T follicular helper cell (primary cell): Measurements from ENCODE around the gene TTBK1.

Source experiments
- DNase-seq: peaks from one replicate; pipeline ENCODE4 v3.0.0-alpha.2; 2020; ENCODE audit warnings: low read depth

Gene TTBK1

GRCh38 chr6:43273707-43274106 is 30.4 kb downstream of the TTBK1 start:
- DNase-seq, result no peak

GRCh38 chr6:43274127-43274915 is 31.0 kb downstream of the TTBK1 start:
- DNase-seq, result no peak

DNA sequence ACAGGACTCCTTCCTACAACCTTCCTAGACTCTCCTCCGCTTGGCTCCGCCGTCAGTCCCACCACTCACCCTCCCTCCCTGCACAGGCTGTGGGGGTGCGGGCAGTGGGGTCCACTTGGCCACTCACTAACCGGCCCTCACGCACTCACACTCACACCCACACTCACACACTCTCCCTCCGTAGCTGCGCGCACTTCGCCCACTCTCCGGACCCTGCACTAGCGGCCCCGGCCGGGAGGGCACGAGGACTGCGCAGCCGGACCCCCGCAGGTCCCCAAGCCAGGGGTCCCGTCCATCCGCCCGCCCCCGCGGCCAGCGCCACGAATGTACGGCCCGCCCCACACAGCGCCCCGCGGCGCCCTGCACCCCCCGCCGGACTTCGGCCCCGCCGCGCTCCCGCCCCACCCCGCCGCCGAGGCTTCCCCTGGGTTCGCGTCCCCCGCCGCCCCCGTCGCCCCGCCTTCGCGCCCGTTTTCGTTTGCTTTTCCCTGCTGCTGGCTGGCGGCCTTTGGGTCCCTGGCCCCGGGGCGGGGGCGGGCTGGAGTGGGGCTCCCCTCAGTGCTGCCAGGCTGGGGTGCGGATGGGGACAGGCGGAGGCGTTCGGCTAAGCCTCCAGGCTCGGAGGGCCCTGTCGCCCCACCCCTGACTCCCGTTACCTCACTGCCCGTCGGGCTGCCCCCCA is 31.8 kb downstream of the TTBK1 start:
- DNase-seq, result no peak

DNA sequence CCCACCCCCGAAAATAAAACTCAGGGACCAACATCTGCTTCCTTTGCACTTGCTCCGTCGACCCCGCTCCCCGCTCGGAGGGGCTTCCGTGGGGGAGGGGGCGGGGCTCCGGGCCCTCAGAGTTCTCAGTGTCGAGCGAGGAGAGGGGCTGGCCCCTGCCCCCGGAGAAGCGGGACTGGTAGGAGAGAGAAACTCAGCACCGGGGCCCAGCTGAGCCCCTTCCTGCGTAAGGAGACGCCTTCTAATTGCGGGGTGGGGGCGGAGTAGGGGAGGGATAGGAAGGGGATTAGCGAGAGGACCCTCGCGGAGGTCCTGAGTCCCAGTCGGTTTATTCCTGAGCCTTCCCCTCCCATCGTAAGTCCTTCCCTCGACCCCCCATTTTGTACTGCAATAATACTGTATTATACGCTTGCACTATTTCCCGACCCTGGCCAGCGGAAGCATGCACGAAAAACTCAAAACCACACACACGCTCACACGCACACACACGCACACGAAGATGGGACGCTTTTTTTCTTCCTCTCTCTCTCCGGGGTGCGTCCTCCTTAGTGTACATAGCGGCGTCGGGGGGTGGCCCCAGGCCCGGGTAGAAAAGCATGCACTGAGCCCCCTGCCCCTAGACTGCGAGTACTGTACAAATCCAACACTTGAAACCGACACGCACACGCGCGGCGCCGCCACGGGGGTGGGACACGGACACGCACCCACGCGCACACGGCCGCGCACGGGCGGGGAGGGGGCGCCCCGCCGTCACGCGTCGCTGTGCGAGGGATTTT is 32.7 kb downstream of the TTBK1 start:
- DNase-seq, result peak; percentile 14

- no peak for DNase-seq
These were observed 33.5 kb downstream of the TTBK1 start for GRCh38 chr6:43276577-43277305.

DNA sequence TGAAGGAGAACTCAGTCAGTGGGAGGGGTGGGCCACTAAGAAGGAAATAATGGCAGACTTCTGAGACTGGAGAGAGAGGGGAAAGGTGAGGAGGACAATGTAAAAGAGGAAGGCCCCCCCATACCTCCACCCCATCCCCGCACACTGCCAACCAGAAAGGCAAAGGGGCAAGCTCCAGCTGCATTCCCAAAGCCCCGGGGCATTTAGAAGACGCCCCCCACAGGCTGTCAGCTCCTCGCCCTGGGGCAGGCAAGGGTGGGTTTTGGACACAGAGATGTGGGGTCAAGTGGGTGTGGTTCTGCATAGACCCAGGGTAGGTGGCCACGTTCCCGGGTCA is 34.0 kb downstream of the TTBK1 start:
- DNase-seq, result no peak

GRCh38 chr6:43277643-43278523 is 34.6 kb downstream of the TTBK1 start:
- DNase-seq, result no peak

GRCh38 chr6:43278524-43279078 is 35.3 kb downstream of the TTBK1 start:
- DNase-seq, result no peak

DNA sequence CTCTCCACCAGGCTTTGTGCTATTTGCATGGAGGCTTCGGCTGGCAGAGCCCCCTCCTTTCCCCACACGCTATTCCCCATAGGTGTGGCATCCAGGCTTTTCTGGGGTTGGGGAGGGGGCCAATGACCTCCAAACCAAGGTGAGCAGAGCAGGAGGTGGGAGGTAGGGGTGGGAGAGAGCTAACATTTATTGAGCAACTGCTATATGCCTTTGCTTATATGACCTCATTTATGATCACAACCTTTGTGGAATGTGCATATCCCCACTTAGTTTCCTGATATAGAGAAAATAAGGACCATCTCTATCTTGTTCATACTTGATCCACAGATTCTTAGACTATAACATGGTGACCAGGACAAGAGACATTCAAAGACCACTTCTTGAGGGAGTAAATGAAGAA is 37.0 kb downstream of the TTBK1 start:
- no peak for DNase-seq

DNA sequence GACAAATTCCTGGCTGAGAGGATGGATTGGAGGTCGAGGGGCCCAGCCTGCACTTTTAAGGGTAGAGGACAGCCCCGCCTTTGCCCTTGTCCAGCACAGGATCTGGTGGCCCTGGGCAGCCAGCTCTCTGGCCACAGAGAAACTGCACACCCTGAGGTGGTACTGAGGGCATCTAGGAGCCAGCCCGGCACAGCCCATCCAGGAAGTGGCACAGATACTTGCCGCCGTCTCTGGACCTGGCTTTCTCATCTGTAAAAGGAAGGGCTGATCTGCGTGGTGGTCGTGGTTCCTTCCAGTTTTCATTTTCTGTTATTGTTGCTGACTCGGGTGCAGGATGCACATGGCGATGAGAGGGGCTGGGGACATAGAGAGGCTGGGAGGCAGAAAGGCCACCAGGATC is 38.8 kb downstream of the TTBK1 start:
- no peak for DNase-seq

DNA sequence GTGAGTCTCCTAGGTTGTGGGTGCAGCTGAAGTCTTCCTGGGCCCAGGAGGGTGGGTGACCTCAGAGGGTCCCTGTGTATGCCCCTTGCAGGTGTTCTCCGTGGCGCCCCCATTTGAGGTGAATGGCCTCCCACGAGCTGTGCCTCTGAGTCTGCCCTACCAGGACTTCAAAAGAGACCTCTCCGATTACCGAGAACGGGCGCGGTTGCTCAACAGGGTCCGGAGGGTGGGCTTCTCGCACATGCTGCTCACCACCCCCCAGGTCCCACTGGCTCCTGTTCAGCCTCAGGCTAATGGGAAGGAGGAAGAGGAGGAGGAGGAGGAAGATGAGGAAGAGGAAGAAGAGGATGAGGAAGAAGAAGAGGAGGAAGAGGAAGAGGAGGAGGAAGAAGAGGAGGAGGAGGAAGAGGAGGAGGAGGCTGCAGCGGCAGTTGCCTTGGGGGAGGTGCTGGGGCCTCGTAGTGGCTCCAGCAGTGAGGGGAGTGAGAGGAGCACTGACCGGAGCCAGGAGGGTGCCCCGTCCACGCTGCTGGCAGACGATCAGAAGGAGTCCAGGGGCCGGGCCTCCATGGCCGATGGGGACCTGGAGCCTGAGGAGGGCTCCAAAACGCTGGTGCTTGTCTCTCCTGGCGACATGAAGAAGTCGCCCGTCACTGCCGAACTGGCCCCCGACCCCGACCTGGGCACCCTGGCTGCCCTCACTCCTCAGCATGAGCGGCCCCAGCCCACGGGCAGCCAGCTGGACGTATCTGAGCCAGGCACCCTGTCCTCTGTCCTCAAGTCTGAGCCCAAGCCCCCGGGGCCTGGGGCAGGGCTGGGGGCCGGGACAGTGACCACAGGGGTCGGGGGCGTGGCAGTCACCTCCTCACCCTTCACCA is 39.6 kb downstream of the TTBK1 start:
- no peak for DNase-seq

- no peak for DNase-seq
These were observed 40.2 kb downstream of the TTBK1 start for GRCh38 chr6:43283514-43283901.

GRCh38 chr6:43283905-43284304 is 40.6 kb downstream of the TTBK1 start:
- no peak for DNase-seq

DNA sequence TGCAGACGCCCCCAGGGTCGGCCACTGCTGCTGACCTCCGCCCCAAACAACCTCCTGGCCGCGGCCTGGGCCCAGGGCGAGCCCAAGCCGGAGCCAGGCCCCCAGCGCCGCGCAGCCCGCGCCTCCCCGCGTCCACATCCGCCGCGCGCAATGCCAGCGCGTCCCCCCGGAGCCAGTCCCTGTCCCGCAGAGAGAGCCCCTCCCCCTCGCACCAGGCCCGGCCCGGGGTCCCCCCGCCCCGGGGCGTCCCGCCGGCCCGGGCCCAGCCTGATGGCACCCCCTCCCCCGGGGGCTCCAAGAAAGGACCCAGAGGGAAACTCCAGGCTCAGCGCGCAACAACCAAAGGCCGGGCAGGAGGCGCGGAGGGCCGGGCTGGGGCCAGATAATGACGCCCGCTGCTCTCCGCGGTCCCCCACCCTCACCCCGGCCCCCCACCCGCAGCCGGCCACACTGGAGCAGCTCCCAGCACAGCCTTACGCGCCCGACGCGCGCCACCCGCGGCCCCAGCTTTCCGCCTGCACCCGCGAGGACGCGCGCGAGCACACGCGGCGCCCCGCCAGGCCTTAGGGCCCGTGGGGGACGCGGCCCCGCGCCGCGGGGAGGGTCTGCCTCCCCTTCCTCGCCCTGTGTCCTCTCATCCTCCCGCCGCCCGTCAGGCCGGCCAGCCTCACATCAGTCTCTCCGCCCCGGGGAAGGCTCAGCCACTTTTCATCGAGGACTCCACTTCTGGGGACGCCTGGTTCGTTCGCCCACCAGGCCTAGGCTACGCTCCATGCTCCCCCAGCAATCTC is 41.9 kb downstream of the TTBK1 start:
- DNase-seq, result no peak

DNA sequence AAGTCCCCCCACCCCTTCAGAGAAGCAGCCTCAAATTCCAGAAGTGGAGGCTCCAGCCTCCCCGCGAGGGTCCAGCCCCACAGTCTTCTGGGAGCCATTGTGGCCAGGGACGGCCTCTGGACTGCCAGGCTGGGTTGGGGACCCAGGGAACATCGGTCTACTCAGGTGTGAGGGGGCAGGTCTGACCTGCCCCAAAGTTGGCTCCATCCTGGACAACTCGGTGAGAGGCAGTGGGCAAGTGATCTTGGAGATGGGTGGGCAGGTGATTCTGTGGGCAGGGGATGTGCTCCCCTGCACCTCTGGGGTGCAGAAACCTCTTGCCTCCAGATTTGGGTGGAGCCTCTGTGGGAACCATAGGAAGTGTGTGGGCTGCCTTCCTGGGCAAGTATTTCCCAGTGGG is 42.6 kb downstream of the TTBK1 start:
- no peak for DNase-seq

DNA sequence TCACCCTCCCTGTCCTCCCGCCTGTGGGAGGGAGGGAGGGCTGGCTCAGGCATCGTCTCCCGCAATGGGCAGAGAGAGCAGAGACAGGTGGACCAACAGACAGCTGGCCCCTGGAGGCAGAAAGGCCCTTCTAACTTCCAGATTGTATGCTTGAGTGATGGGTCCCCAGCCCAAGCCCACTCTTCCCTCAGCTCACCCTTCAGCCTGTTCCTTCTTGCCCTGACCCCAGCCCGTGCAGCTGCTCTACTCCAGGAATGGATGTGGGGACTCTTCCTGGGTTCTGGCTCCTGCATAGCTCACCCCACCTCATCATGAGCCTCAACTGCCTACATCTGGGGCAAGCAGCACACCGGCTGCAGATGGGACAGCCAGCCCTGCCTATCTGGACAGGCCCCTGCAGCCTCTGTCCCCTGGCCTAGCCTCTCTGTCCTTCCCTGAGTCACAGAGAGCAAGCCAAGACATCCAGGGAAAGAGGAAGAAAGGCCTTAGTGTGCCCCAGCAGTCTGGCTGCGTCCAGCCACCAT is 43.2 kb downstream of the TTBK1 start:
- no peak for DNase-seq

GRCh38 chr6:43286980-43287716 is 43.9 kb downstream of the TTBK1 start:
- no peak for DNase-seq
